Uterus (tissue), 4 donors: ENCODE data around the gene ZBTB7C. TPM values are rescaled to one million over a fixed set of nuclear protein-coding genes. Genes with fewer than 3 reads are reported as not detected.
A peak's percentile ranks its signal among the peaks of the same experiment; 100 is the strongest.

ENCODE experiments used
- DNase-seq, 2 donors: peaks; one replicate each; pipeline ENCODE4 v3.0.0-alpha.2; 2019 to 2020
- H3K27ac ChIP-seq, 2 donors: fragments of 200-600 bp; sonication (generic); 1 replicate in 1 of 2; 2 replicates in 1 of 2; pipeline ENCODE4 v1.5.1; 2016 to 2018
- H3K27me3 ChIP-seq, 2 donors: fragments of 200-600 bp; sonication (generic); one replicate each; pipeline ENCODE4 v1.5.1; 2018 to 2019; ENCODE audit warnings: control low read depth in 1 of 2
- H3K36me3 ChIP-seq, 2 donors: fragments of 200-600 bp; sonication (generic); one replicate each; pipeline ENCODE4 v1.5.1; 2019; ENCODE audit warnings: control low read depth in 1 of 2
- H3K4me1 ChIP-seq, 2 donors: fragments of 200-600 bp; sonication (generic); one replicate each; pipeline ENCODE4 v1.5.1; 2018 to 2019; ENCODE audit warnings: control low read depth in 1 of 2
- H3K4me3 ChIP-seq, 2 donors: fragments of 200-600 bp; sonication (generic); 1 replicate in 1 of 2; 2 replicates in 1 of 2; pipeline ENCODE4 v1.5.1; 2018 to 2019; ENCODE audit warnings: mild to moderate bottlenecking in 1 of 2
- H3K9me3 ChIP-seq, 2 donors: fragments of 200-600 bp; sonication (generic); one replicate each; pipeline ENCODE4 v1.5.1; 2019; ENCODE audit warnings: control low read depth in 1 of 2
- CTCF ChIP-seq, 4 experiments: fragments of 200-600 bp in 2 of 4; fragments of 450-650 bp in 2 of 4; sonication (generic) in 2 of 4; IDR thresholded peaks; one replicate each; pipeline ENCODE4 v1.5.1; 2016 to 2019; ENCODE audit warnings: antibody characterized with exemption in 4 of 4, mild to moderate bottlenecking in 2 of 4, moderate library complexity in 1 of 4
- POLR2A ChIP-seq, 2 donors: fragments of 450-650 bp; IDR thresholded peaks; one replicate each; pipeline ENCODE4 v1.6.1; 2016; ENCODE audit warnings: antibody characterized with exemption in 2 of 2, mild to moderate bottlenecking in 1 of 2, moderate library complexity in 1 of 2
- intact Hi-C: fragments of 100-400 bp; cut with DNase I; formaldehyde crosslinking; loops from one replicate; pipeline ENCODE4 v1.15.1; 2023; ENCODE audit warnings: low total_unique reads
- total RNA-seq, 4 donors: library from RNA; depleted of rRNA in 3 of 4; stranded (reverse); fragments of >200 nt in 3 of 4; gene quantifications; one replicate each; pipeline versions ENCODE4 v1.1.0 to v1.2.4, GENCODE V29; 2014 to 2023
- donor health status: DM: yes; HTN: yes; CAD: no.

The ZBTB7C gene
- total RNA-seq, 4 donors from 2014 or later, result 1.0 to 11.2 (median 7.9) TPM

- H3K27me3 ChIP-seq, result no peaks in the 10 kb centered on the region
- H3K4me3 ChIP-seq, result no peak overlapping the region
- H3K4me1 ChIP-seq, result no peaks in the 10 kb centered on the region
- peak in 1 of 2 donors; percentile 10 for DNase-seq
- H3K9me3 ChIP-seq, result no peaks in the 10 kb centered on the region
- intact Hi-C loops, result no loop called here
- no peaks in the 10 kb centered on the region for H3K36me3 ChIP-seq
- H3K27ac ChIP-seq, result no peak overlapping the region
- no peak for TF ChIP-seq CTCF (IDR thresholded peaks at IDR 0.05)
- no peak for TF ChIP-seq POLR2A (IDR thresholded peaks at IDR 0.05)
Measured at GRCh38 chr18:48033790-48034650, 375.2 kb downstream of the ZBTB7C start.

DNA sequence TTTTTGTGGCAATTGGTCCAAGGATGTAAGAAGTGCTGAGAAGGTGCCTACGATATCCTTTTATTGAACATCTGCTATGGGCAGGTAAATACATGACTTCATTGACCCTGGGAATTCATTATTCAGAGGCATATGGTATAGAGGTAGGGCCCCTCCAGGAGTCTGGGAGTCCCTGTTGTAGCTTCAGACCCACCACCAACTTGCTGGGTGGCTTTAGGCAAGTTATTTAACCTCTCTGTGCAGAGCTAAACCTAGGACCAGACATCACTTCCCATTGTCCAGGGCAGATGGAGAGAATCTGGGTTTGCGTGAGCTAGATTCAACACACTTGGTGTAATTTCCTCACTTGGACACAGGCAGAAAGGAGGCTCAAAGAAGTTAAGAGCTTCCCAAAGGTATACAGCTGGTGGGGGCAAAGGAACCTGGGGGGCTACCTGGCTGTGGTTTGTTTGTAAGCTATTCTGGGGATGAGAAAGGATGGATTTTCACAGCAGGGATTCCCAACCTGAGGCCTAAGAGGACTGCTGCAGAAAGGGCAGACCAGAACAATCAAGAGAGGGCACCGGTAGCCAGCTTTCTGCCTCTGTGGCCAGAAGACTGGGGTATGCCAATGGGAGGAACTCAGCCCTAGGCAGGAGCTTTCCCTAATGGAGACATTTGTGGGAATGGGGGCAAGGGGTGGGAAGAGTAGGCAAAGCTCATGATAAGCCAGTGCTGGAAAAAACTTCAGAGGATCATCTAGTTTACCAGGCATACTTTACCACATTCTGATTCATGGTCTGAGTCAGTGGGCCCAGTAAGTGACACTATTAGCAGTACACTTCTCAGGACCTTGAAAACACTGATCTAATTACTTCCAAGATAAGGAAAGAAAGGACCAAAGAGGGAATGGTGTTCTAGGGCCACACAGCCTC lies 376.1 kb downstream of the ZBTB7C start:
- TF ChIP-seq CTCF (IDR thresholded peaks at IDR 0.05) (no peak), POLR2A (IDR thresholded peaks at IDR 0.05) (no peak)
- H3K4me1 ChIP-seq, result no peaks in the 10 kb centered on the region
- no peak overlapping the region for H3K4me3 ChIP-seq
- intact Hi-C loops, result no loop called here
- peak in 1 of 2 donors; percentile 11 for DNase-seq
- no peaks in the 10 kb centered on the region for H3K27me3 ChIP-seq
- no peak overlapping the region for H3K27ac ChIP-seq
- H3K9me3 ChIP-seq, result no peaks in the 10 kb centered on the region
- no peaks in the 10 kb centered on the region for H3K36me3 ChIP-seq

- no peak overlapping the region for H3K27ac ChIP-seq
- H3K27me3 ChIP-seq, result no peaks in the 10 kb centered on the region
- no peak for TF ChIP-seq POLR2A (IDR thresholded peaks at IDR 0.05)
- TF ChIP-seq CTCF (IDR thresholded peaks at IDR 0.05), result no peak
- no peaks in the 10 kb centered on the region for H3K36me3 ChIP-seq
- peak in 1 of 2 donors; percentile 12 for DNase-seq
- intact Hi-C loops, result no loop called here
- no peak overlapping the region for H3K4me3 ChIP-seq
- H3K9me3 ChIP-seq, result no peaks in the 10 kb centered on the region
- H3K4me1 ChIP-seq, result no peaks in the 10 kb centered on the region
Measured at GRCh38 chr18:48031641-48032040, 377.5 kb downstream of the ZBTB7C start.

DNA sequence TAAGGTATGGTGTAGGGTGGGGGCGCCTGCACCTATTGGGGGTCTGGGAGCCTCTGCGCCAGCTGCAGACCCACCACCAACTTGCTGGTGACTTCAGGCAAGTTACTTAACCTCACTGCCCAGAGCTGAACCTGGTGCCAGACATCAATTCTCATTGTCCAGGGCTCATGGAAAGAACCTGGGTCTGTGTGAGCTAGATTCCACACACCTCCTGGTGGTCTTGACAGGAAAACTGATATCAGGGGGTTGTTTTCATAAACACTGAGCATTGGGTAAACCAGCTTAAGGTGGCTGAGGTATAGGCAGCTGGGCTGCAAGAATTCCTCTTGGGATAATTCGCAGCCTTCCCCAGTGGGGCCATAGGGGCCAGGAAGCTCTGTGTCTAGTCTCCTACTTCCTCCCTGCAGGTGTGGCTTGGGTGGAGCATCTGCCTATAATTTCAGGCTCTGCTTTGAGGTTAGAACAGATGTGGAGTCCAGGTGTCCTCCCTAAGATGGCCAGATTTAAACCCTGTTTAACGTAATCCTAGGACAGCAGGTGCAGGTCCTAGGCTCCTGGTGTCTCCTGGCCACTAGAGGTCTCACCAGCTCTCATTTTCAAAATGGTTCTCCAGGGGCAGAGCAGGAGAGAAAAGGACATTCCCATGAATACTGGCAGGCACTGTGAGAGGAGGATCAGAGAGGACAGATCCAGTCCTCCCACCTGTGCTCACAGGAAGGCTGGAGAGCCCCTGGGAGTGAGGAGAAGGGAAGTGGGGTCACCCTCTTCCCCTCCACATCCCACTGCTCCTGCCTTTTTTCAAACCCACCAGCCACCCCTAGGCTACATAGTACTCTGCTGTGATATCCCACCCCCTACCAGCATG lies 378.3 kb downstream of the ZBTB7C start:
- TF ChIP-seq POLR2A (IDR thresholded peaks at IDR 0.05) (no peak), CTCF (IDR thresholded peaks at IDR 0.05) (peak; percentile 71 to 80 (median 77))
- intact Hi-C loops, result no loop called here
- Histone ChIP-seq H3K4me3 (no peak overlapping the region), H3K4me1 (no peaks in the 10 kb centered on the region), H3K27me3 (no peaks in the 10 kb centered on the region), H3K27ac (no peak overlapping the region), H3K9me3 (no peaks in the 10 kb centered on the region), H3K36me3 (no peaks in the 10 kb centered on the region)
- DNase-seq, result peak; percentile 55 to 63
